Activated CD8-positive, alpha-beta memory T cell treated with anti-CD3 and anti-CD28 coated beads for 24 hours (primary cell): Measurements from ENCODE around the gene PLA2G4C.

ENCODE experiments used
- DNase-seq: peaks from one replicate; pipeline ENCODE4 v3.0.0-alpha.2; 2020

Gene PLA2G4C, protein sequence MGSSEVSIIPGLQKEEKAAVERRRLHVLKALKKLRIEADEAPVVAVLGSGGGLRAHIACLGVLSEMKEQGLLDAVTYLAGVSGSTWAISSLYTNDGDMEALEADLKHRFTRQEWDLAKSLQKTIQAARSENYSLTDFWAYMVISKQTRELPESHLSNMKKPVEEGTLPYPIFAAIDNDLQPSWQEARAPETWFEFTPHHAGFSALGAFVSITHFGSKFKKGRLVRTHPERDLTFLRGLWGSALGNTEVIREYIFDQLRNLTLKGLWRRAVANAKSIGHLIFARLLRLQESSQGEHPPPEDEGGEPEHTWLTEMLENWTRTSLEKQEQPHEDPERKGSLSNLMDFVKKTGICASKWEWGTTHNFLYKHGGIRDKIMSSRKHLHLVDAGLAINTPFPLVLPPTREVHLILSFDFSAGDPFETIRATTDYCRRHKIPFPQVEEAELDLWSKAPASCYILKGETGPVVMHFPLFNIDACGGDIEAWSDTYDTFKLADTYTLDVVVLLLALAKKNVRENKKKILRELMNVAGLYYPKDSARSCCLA

GRCh38 chr19:48110350-48110966 is at the start of gene PLA2G4C:
PLA2G4C (minus strand) TSS chr19:48110817; CDS start chr19:48106529, 4,288 bp downstream.
- peak; percentile 95 for DNase-seq

DNA sequence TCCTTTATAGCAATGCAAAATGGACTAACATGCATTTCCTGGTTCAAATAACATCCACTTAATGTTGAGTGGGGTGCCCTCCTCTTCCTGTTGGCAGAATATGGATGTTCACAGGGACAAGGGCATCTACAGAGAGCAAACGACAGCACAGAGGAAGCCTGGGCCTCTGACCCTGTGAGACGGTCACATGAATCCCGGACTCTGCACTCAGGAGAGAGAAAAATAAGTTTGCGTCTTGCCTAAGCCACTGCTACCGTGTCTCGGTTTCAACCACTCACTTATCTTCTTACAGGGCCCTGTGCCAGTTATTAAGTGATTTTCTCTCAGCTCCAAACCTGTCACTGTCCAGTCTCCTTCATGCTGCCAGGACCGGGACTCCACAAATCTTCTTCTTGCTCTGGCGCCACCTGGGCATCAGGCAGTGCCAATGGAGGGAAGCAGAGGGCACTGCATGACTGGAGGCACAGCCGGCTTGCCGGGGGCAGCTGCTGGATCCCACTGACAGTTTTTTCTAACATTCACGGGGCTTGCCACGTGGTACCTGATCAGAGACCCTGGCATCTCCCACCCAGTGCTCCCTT is 47.7 kb upstream of the PLA2G4C start:
- no peak for DNase-seq

DNA sequence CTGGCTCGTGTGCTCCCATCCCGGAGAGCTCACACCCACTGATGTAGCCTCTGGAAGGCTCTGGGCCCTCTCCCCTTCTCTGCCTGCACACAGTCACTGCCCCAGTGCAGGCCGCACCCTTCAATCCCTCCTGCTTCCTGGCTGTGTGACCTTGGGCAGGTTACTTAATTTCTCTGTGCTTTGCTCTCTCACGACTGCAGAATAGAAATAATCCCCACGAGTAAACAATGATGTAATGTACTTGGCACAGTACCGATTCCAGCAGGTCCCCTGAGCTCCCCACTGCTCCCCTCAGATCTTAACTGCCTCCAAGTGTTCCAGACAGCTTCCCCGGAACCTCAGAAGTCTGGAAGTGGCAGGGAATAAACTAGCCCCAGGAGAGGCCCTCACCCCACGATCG is 43.4 kb upstream of the PLA2G4C start:
- DNase-seq = no peak

GRCh38 chr19:48152551-48152950 is 41.9 kb upstream of the PLA2G4C start:
- DNase-seq = peak; percentile 89

DNA sequence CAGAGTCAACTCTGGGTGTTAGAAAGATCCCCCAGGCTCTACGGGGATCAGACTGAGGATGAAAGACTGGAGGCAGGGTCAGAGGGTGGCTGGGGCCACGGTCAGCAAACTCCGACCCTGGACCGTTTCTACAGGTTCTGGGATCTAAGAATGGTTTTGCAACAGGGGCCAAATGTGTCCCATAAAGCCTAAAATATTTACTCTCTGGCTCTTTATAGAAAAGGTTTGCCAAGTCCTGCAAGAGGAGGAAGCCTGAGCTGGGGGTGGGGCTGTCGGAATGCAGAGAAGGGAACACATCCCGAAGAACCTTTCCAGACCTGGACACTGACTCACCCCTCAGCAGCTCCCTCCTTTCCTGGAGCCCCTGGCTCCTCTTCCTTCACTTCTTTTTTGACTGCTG is 38.8 kb upstream of the PLA2G4C start:
- no peak for DNase-seq

GRCh38 chr19:48148576-48148975 is 38.0 kb upstream of the PLA2G4C start:
- no peak for DNase-seq

GRCh38 chr19:48147597-48148175 is 37.1 kb upstream of the PLA2G4C start:
- DNase-seq = no peak

DNA sequence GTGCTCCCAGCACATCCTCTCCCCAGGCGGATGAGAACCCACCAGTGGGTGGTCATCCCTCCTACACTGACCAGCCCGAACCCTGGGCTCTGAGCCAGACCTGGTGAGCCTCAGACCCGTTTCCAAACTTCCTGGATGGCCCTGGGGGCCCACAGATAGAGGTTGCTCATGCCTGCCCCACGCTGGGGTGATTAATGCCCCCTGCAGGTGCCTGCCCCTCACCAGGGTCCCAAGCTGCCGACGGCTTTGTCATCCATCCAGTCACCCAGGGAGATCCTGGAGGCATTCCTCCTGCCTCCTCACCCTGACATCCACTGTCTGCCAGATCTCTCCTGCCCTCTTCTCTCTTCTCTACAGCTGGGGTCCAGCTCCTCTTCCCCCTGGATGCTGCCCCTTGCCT is 28.4 kb upstream of the PLA2G4C start:
- no peak for DNase-seq

DNA sequence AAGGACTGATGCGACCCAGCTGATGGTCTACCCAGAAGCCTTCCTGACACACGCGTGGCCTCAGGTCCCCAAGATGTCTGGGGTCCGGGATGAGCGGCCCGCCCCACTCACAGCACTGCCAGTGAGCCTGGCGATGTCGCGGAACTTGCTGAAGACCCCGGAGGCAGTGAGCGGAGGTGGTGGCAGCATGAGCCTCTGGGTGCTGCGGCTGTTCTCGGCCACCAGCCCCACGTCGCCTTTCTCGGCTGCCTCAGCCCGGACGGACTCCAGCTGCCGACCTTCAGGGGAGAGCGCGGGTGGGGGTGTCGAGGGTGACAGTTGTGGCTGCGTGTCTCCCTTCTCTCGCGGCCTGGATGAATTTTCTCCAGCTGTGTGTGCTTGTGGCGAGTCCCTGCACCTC is 26.8 kb upstream of the PLA2G4C start:
- DNase-seq = no peak

DNA sequence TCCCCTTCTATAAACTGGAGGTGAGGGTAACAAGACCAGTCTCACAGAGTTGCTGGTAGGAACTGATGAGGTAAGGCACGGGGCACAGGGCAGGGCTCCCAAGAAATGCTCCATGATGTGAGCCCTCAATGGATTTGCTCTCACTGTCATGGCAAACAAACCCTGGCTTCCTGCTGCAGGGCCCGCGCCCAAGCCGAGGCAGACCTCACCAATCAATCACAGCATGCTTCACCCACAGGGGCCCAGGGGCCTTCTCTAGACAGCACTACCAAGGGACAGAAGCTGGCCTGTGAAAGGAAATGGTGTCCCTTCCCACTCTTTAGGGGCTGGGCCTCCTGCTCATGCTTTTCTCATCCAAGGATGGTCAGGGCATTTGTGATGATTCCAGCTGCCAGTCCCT is 25.9 kb upstream of the PLA2G4C start:
- DNase-seq = no peak

- no peak for DNase-seq
These were observed 24.8 kb upstream of the PLA2G4C start for GRCh38 chr19:48135411-48135810.

- no peak for DNase-seq
These were observed 22.5 kb upstream of the PLA2G4C start for GRCh38 chr19:48133094-48133493.

DNA sequence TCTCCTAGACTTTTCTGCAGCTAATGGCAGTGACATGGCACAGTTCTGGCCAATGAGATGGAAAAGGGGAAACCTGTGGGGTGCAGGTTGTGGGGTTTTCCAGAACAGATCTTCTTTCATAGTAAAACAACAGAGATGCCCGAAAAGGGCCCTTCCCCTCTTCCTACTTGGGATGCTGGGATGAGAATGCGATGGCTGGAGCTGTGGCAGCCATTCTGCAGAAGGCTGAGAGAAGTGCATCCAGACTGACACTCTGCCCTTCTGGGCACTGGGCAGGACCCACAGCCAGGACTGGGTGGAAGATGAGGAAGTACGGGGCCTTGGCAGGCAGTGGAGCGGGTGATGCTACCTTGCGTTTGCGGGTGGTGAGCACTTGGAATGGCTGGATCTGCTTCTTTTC is 16.9 kb upstream of the PLA2G4C start:
- no peak for DNase-seq

DNA sequence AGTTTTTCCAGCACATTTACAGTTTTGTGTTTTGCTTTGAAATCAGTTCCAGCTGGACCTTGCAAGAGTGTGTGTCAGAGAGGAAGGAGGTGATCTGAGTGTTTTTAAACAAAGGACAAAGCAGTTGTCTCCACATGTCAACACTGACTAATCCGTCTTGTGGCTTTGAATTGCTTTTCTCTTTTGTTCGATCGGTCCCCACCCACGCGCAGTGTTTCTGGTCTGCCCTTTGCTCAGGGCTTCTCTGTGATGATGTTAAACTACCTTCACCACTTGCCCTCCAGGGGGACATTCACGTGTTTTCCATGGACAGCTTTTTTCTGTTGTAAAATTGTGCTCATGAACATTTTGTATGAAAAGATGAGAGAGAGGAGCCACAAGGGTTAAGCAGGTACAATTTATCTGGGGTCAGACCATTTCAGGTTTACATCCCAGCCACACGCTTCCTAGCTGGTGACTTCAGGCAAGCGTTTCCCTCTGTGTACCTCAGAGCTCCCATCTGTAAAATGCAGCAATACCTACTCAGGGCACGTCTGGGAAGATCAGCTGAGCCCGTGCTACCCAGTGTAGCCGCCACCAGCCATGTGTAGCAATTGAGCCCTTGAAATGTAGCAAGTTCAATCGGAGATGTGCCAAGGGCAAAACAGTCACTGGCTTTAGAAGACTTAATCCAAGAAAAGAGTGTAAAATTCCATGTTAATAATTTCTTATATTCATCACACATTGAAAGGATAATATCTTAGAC is 13.5 kb upstream of the PLA2G4C start:
- no peak for DNase-seq

DNA sequence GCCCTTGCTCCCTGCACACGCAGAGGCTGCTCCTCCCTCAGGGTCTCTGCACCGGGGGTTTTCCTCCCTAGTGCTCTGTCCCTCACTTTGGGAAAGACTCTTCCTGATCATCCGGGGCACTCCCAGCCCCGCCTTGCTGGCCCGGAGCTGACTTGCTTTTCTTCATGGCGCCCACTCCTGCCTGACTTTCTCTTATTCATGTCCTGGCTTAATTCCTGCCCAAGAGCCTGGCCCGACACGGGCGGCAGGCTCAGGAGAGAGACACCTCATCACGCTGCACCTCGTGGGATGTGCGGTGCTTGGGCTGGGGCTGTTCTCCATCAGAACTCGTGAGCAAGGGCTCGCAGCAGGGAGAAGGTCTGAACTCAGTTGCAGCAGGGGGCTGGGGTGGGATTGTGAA is 11.8 kb upstream of the PLA2G4C start:
- DNase-seq = no peak

- DNase-seq = no peak
These were observed 11.3 kb upstream of the PLA2G4C start for GRCh38 chr19:48121909-48122371.

GRCh38 chr19:48121066-48121465 is 10.4 kb upstream of the PLA2G4C start:
- no peak for DNase-seq

DNA sequence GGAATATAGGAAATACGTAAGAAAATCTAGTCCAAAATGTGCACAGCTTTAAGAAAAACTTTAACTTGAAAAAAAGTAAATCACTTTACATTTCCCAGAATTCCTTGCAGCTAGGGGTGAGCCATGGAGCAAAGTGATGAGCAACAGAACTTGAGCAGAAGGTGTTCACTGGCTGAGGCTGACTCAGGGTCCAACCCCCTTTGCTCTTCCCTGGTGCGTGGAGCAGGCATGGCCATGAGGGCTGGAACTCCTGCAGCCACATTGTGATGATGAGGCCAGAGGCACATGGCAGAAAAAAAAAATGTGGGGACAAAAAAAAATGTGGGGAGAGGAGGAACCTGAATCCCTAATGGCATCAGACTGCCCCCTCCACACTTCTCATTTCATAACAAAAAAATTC is 9.9 kb upstream of the PLA2G4C start:
- DNase-seq = no peak

DNA sequence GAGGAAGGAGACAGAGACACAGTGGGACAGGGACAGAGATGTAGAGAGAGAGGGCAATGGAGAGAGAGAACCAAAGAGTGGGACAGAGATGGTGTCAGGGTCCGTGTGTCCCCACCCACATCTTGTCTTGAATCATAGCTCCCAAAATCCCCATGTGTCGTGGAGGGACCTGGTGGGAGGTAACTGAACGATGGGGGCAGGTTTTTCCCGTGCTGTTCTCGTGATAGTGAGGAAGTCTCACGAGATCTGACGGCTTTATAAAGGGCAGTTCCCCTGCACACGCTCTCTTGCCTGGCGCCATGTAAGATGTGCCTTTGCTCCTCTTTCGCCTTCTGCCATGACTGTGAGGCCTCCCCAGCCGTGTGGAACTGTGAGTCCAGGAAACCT is 7.5 kb upstream of the PLA2G4C start:
- DNase-seq = no peak

GRCh38 chr19:48117515-48118130 is 7.0 kb upstream of the PLA2G4C start:
- no peak for DNase-seq

DNA sequence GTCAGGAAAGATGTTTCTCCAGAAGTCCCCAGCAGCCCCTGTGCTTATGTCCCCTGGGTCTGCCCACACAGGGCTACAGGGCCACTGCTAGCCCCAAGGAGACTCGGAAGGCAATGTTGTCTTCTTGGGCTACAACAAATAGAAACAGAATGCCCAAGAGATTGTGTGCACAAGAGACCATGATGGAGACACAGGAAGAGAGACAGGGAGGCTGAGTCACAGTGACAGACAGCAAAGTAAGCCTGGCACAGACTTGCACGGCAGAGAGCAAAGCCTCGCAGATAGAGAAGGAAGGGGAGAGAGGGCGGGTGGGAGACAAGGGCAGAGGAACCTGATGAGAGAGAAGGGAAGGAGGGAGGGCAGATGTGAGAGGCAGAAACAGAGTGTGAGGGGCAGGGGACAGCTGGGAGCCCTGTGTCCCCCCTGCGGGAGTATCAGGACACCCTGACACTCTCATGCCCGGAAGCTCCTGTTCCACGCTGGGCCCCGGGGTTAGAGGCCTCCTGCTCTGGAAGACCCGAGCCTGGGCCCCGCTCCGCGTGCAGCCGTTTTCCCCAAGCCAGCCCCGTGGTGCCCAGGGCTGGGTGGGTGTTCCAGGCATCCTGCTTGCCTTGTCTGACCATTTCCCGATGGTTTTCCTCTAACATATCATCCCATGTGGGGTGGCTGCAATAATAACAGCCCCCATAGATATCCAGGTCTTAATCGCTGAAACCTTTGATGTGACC is 2.7 kb upstream of the PLA2G4C start:
- DNase-seq = no peak

GRCh38 chr19:48111280-48111679 is 663 bp upstream of the PLA2G4C start:
- DNase-seq = no peak
